NCI-H524 (cell line): ENCODE measurements around the gene ZNF747.

ENCODE experiments used
- DNase-seq, 2 experiments: peaks; one replicate each; lab custom pipeline; 2025; lab: John Stamatoyannopoulos, UW

The ZNF747 gene

DNA sequence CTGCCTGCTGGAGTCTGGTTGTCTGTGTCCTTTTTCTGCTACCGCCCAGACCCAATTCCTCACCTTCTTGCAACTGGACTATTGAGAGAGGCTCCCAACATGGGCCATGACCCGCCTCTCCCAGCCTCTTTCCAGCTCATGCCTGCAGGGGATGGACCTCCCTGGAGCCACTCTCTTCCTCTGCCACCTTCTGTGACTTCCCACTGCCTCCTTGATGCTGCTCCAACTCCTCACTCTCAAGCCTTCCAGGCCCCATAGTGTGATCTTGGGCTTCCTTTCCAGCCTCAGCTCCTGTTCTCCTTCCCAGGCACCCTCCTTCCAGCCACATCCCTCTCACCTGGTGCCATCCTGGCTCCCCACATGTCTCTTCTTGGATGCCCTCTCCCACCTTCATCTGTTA lies 19.4 kb downstream of the ZNF747 start:
- no peak for DNase-seq

DNA sequence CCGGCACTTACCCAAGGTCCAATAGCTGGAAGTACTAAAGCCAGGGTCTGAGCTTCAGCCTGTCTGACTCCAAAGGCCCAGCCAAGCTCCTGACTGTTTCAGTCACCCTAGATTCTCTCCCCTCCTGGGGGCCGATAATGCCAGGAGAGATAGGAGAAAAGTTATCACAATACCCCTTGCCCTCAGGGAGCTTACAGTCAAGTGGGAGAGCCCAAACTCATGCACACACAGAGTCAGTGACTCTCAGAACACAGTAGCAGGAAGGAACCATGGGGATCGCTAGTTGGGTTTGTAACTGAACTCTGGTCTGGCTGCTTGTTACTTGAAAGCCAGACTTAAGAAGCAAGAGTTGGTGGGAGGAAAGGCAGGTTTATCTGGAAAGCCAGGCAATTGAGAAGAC lies 23.1 kb downstream of the ZNF747 start:
- DNase-seq: no peak

GRCh38 chr16:30510376-30510938 lies 24.2 kb downstream of the ZNF747 start:
- DNase-seq: no peak

- DNase-seq: no peak
Measured at GRCh38 chr16:30509081-30509765, 25.4 kb downstream of the ZNF747 start.

DNA sequence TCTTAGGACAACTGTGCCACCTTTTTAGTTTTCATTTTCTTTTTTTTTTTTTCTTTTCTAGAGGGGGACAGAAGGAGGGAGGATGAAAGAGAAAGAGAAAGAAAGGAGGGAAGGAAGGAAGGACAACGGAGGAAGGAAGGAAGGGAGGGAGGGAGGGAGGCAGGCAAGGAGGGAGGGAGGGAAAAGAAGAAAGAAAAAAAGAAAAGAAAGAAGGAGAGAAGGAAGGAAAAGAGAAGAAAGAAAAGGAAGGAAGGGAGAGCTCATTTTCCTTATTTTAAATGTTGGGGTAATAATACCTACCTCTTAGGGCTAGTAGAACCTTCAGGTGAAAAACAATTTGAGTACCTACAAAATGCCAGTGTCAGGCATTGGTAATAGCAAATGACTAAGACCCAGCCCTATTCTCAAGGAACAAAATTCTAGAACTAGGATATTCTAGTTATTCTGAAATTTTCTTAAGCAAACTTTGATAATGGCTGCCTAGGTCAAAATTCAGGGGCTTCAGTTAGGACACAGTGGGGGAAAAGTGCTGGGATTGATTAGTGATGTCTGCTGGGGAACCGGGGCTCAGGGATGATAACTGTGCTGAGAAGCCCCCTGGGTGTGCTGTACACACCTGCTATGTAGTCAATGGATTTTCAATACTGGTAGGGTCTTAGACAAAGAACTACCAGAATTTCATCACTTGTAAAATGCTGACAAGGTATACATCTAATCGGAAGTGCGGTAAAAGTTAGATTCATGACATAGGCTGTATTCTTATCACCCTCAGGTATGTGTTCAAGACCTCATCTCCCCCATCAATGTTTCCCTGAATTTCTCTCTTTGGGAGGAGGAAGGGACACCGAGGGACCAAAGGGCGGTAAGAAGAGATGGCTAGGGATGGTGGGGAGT lies 31.0 kb downstream of the ZNF747 start:
- DNase-seq: no peak

GRCh38 chr16:30499284-30499683 lies 35.4 kb downstream of the ZNF747 start:
- DNase-seq: no peak

DNA sequence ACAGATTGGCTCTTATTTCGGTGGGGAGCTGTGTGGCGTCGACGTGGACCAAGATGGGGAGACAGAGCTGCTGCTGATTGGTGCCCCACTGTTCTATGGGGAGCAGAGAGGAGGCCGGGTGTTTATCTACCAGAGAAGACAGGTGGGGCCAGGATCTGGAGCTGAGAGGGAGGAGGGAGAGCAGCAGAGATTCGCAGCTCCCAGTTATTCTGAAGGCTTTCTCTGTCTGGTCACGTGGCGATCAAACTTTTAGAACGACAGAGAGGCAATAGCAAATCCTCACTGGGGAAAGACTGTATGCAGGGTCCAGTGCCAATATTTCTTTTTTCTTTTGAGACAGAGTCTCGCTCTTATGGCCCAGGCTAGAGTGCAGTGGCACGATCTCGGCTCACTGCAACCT lies 39.9 kb downstream of the ZNF747 start:
- DNase-seq: no peak

- no peak for DNase-seq
Measured at GRCh38 chr16:30493941-30494488, 40.6 kb downstream of the ZNF747 start.

GRCh38 chr16:30491744-30492308 lies 42.8 kb downstream of the ZNF747 start:
- no peak for DNase-seq

GRCh38 chr16:30491229-30491628 lies 43.4 kb downstream of the ZNF747 start:
- no peak for DNase-seq

- no peak for DNase-seq
Measured at GRCh38 chr16:30490210-30490609, 44.4 kb downstream of the ZNF747 start.

- DNase-seq: no peak
Measured at GRCh38 chr16:30488764-30489605, 45.7 kb downstream of the ZNF747 start.

GRCh38 chr16:30485818-30486436 lies 48.7 kb downstream of the ZNF747 start:
- no peak for DNase-seq

DNA sequence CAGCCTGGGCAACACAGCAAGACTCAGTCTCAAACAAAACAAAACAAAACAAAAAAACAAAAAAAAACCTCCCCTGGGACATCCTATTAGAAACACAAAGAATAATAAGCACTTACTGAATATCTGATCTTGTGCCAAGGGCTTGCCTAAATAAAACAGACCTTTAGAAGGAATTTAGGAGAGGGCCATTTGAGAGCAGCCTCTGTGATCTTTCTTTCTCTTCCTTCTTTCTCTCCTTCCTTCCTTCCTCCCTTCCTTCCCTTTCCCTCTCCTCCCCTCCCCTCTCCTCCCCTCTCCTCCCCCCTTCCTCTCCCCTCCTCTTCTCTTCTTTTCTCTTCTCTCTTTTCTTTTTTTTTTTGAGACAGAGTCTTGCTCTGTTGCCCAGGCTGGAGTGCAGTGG lies 49.8 kb downstream of the ZNF747 start:
- DNase-seq: no peak

DNA sequence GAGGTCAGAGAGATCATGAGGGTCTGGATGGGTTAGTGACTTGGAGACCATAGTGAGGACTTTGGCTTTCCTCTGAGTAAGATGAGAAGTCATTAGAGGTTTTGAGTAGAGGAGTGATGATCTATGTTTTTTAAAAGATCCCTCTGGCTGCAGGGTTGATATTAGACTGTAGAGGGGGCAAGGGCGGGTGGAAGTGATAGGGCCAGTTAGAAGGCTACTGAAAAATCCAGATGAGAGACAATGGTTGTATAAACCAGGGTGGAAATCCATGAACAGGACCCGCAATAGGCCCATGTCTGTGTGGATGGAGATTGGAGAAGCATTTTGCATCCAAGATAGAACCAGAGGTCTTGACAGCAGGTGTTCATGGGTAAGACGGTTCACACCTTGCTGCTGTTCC lies 52.3 kb downstream of the ZNF747 start:
- no peak for DNase-seq

DNA sequence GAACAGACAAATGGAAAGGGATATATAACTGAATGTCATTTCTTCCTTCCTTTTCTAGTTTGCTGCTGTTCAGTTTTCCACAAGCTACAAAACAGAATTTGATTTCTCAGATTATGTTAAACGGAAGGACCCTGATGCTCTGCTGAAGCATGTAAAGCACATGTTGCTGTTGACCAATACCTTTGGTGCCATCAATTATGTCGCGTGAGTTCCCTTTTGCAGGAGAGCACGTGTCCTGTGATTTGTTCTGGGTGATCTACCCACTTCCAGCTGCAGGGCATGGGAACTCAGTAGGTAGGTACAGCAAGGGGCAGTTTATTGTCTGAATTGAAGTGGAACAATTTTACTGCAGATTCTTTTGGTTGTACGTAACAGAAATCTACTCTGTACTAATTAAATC lies 53.3 kb downstream of the ZNF747 start:
- no peak for DNase-seq
